ENCODE results near the gene PBX1.

PBX1 gene

GRCh38 chr1:164635803-164636731, 77.1 kb downstream of the PBX1 start:
- no peak for TF ChIP-seq CTCF (IDR thresholded peaks at IDR 0.05; ENCODE audit: low read depth, low read length)
- DNase-seq (ENCODE audit: extremely low read depth, low read depth) = no peak

DNA sequence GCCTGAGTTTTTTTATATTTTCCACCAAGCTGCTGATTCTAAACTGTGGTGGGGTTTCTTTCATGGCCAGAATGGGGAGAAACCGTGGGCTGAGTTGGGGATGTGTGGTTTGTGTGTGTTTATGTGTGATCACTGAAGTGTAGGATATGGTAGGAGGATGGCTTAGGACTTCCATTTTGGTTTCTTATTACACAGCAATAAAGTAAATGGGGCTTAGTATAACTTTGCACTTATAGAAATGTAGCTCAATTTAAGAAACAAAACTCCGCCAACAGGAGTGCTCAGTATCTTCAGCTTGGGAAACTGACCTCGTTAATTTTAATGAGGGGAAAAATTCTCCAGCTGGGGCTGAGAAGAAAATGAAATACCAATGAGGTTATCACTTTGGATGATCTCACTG, 77.8 kb downstream of the PBX1 start:
- no peak for TF ChIP-seq CTCF (IDR thresholded peaks at IDR 0.05; ENCODE audit: low read depth, low read length)
- DNase-seq (ENCODE audit: extremely low read depth, low read depth) = no peak

DNA sequence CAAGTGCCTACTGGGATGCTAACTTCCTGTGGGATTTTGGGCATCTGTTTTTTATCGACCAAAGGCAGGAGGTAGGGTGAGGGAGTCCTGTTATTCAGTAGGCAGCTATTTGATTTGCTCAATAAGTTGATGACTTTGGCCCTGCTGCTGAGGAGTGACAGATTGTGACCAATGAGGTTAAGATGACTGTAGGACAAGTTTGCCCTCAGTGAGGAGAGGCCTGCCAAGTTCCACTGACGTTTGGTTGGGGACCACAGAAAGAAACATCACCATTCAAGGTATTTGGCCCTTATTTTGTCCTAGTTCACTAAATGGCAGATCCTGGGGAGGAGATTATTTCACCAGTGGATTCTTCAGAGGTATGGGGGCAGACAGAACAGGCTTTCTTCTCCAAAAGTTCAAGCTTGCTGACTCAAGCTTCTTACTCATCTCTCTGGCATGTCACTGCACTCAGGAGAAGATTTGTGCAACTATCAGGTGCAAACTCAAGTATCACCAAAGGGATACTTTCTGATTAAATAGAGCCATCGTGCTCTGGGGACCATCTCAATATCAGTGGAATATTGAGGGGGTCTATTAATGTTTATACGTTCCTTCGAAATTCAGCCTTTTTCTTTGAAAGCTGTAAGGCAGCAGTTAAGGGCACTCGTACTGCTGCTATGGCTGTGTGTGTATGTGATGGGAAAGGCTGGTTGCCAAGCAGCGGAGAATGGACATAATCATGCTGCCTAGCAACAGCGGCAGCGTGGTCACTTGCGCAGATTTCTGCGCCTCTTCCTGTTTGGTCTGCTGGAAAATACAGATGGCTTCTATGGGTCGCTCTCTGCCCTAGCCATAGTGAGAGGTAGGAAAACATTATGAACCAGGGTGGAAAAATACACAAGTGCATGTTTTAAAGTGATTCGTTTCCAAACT, 78.7 kb downstream of the PBX1 start:
- DNase-seq (ENCODE audit: extremely low read depth, low read depth) = no peak
- no peak for TF ChIP-seq CTCF (IDR thresholded peaks at IDR 0.05; ENCODE audit: low read depth, low read length)

DNA sequence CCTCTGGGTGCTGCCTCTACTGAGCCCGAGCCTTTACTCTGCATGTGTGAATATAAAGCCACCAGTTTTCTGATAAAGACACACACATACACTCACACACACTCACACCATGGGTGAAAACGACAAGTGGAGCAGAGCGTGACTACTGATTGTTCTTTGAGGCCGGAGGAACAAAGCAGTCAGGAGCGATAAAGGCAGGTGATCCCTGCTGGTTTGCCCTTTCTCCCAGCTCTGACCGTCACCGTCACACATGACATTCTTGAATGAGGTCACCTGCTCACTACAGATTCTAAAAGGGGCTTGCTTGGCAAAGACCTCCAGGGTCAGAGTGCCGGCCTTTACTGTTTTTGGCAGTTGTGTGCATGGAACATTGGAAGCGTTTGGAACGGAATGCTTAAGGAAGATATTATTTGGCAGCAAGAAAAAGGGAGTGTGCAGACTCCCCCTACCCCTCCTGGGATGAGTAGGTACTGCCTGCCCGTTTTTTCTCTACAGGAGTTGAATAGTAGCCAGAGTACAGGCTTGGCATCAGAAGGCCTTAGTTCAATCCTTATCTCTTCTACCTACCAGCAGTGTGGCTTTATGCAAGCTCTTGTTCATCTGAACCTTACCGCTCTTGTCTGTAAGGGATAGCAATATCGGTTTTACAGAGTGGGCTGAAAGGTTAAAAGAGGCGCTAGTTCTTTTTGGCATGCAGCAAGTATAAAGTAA, 79.7 kb downstream of the PBX1 start:
- no peak for TF ChIP-seq CTCF (IDR thresholded peaks at IDR 0.05; ENCODE audit: low read depth, low read length)
- no peak for DNase-seq (ENCODE audit: extremely low read depth, low read depth)

DNA sequence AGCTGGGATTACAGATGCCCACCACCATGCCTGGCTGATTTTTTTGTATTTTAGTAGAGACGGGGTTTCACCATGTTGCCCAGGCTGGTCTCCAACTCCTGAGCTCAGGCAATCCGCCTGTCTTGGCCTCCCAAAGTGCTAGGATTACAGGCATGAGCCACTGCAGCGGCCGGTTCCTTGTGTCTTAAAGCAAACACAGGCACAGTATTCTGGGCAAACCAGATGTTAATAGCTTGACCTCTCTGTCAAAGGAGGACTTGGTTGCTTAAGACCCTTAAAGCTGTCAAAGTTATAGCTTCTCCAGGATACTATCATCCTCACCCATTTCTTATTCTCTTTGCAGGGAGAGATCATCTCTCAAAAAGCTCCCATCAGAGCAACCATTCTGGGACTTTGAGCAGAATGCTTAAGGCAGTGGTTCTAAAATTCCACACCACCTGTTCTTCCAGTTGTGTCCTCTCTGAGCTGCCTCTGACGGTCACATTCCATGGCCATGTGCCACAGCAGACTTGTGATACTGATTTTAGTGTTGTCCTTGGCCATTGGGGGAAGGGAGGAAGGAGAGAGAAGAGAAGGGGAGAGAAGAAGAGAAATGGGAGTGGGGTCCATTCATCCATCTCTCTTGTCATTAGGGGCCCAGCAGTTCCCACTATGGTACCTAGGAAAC, 81.8 kb downstream of the PBX1 start:
- no peak for TF ChIP-seq CTCF (IDR thresholded peaks at IDR 0.05; ENCODE audit: low read depth, low read length)
- DNase-seq (ENCODE audit: extremely low read depth, low read depth) = no peak

- no peak for DNase-seq (ENCODE audit: extremely low read depth, low read depth)
- no peak for TF ChIP-seq CTCF (IDR thresholded peaks at IDR 0.05; ENCODE audit: low read depth, low read length)
Measured at GRCh38 chr1:164641353-164641730, 82.4 kb downstream of the PBX1 start.

All from AG09319 (cell line).